Measurements from ENCODE around the gene PLGRKT.

Gene PLGRKT

DNA sequence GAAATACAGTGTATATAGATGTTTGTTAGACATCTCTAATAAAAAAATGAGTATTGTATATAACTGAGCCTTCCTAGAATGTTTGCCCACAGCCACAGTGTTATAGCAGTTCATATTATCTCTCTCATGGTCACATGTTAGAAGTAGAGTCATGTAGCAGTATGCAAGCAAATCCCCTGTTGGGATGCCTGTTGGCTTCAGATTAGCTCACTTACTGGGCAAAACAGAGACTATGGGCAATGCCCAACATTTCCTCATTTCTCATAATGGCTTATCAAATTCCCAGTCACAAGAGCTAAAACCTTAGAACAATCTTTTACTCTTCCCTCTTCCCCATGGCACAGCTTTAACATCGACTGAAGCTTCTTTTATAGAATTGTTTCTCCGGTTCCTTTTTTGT is 45.6 kb upstream of the PLGRKT start:
- H3K27me3 ChIP-seq (ENCODE audit: insufficient read depth, low read length, poor library complexity, severe bottlenecking): no peaks in the 10 kb centered on the region
- H3K79me2 ChIP-seq (ENCODE audit: insufficient read depth, low read length): no peaks in the 10 kb centered on the region
- no peak overlapping the region for H3K4me3 ChIP-seq (ENCODE audit: low read length, poor library complexity, severe bottlenecking)
- H3K9me2 ChIP-seq (replicated peaks; ENCODE audit: low read depth, low read length): no peaks in the 10 kb centered on the region
- H3K4me1 ChIP-seq (ENCODE audit: insufficient read depth, low read length, poor library complexity, severe bottlenecking): no peaks in the 10 kb centered on the region
- H2AFZ ChIP-seq (ENCODE audit: low read length): no peak overlapping the region
- H3K36me3 ChIP-seq (ENCODE audit: insufficient read depth, low read length): no peaks in the 10 kb centered on the region
- H4K20me1 ChIP-seq (ENCODE audit: insufficient read depth, low read length, poor library complexity, severe bottlenecking): no peaks in the 10 kb centered on the region
- TF ChIP-seq CTCF (conservative IDR thresholded peaks at IDR 0.05; ENCODE audit: low read length) (no peak), EZH2phosphoT487 (IDR thresholded peaks at IDR 0.05; ENCODE audit: borderline replicate concordance) (no peak)
- H3K4me2 ChIP-seq (ENCODE audit: low read depth, low read length, poor library complexity, severe bottlenecking): no peak overlapping the region
- H3K9ac ChIP-seq (ENCODE audit: low read depth, low read length, poor library complexity, severe bottlenecking): no peak overlapping the region
- H3K9me3 ChIP-seq (ENCODE audit: insufficient read depth, low read depth, low read length): no peaks in the 10 kb centered on the region
- H3F3A ChIP-seq (ENCODE audit: low read depth): no peaks in the 10 kb centered on the region

DNA sequence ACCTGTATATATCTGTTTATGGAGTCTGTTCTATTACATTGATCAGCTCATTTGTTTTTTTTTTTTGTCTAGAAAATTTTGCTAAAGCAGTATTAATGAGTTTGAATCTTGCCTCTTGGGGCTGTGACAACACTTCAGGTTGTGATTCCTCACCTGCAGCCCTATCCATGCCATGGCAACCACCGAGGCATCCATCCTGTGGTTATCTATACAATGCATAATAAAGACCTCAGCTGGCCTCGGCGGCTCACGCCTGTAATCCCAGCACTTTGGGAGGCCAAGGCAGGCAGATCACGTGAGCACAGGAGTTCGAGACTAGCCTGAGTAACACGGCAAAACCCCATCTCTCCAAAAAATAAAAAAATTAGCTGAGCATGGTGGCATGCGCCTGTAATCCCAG is 44.5 kb upstream of the PLGRKT start:
- H3K36me3 ChIP-seq (ENCODE audit: insufficient read depth, low read length): no peaks in the 10 kb centered on the region
- no peaks in the 10 kb centered on the region for H3K9me3 ChIP-seq (ENCODE audit: insufficient read depth, low read depth, low read length)
- TF ChIP-seq EZH2phosphoT487 (IDR thresholded peaks at IDR 0.05; ENCODE audit: borderline replicate concordance) (no peak), CTCF (conservative IDR thresholded peaks at IDR 0.05; ENCODE audit: low read length) (no peak)
- H3K27me3 ChIP-seq (ENCODE audit: insufficient read depth, low read length, poor library complexity, severe bottlenecking): no peaks in the 10 kb centered on the region
- H3K4me3 ChIP-seq (ENCODE audit: low read length, poor library complexity, severe bottlenecking): no peak overlapping the region
- H3K79me2 ChIP-seq (ENCODE audit: insufficient read depth, low read length): no peaks in the 10 kb centered on the region
- no peak overlapping the region for H3K4me2 ChIP-seq (ENCODE audit: low read depth, low read length, poor library complexity, severe bottlenecking)
- no peaks in the 10 kb centered on the region for H3F3A ChIP-seq (ENCODE audit: low read depth)
- no peaks in the 10 kb centered on the region for H3K4me1 ChIP-seq (ENCODE audit: insufficient read depth, low read length, poor library complexity, severe bottlenecking)
- no peaks in the 10 kb centered on the region for H4K20me1 ChIP-seq (ENCODE audit: insufficient read depth, low read length, poor library complexity, severe bottlenecking)
- no peak overlapping the region for H2AFZ ChIP-seq (ENCODE audit: low read length)
- no peaks in the 10 kb centered on the region for H3K9me2 ChIP-seq (replicated peaks; ENCODE audit: low read depth, low read length)
- H3K9ac ChIP-seq (ENCODE audit: low read depth, low read length, poor library complexity, severe bottlenecking): no peak overlapping the region

DNA sequence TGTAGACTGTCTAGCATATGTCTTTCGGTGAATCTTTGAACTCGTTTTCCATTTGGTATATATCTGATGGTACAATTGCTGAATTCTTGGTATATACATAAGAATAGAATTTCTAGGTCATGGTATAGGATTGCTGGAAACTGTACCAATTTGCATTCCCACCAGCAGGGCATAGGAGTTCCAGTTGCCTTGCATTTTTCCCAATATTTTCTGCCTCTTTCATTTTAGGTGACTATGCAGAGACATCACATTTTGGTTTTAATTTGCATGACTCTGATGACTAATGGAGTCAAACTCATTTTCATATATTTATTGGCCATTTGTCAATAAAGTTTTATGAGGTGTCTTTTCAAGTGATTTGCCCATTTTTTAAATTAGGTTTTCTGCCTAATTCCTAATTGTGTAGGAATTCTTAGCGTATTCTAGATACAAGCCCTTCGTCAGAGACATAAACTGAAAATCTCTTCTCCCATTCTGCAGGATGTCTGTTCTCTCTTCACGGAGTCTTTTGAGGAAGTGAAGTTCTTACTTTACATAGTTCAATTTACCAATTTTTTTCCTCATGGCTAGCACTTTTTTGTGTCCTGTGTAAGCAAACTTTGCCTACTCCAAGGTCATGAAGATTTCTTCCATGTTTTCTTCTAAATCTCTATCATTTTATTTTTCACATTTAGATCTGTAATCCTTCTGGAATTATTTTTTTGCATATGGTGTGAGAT is 43.8 kb upstream of the PLGRKT start:
- Histone ChIP-seq H4K20me1 (ENCODE audit: insufficient read depth, low read length, poor library complexity, severe bottlenecking) (no peaks in the 10 kb centered on the region), H3K79me2 (ENCODE audit: insufficient read depth, low read length) (no peaks in the 10 kb centered on the region), H2AFZ (ENCODE audit: low read length) (no peak overlapping the region), H3K9me3 (ENCODE audit: insufficient read depth, low read depth, low read length) (no peaks in the 10 kb centered on the region), H3K9me2 (replicated peaks; ENCODE audit: low read depth, low read length) (no peaks in the 10 kb centered on the region), H3K4me2 (ENCODE audit: low read depth, low read length, poor library complexity, severe bottlenecking) (no peak overlapping the region), H3K4me3 (ENCODE audit: low read length, poor library complexity, severe bottlenecking) (no peak overlapping the region), H3K9ac (ENCODE audit: low read depth, low read length, poor library complexity, severe bottlenecking) (no peak overlapping the region), H3K4me1 (ENCODE audit: insufficient read depth, low read length, poor library complexity, severe bottlenecking) (no peaks in the 10 kb centered on the region), H3F3A (ENCODE audit: low read depth) (no peaks in the 10 kb centered on the region), H3K27me3 (ENCODE audit: insufficient read depth, low read length, poor library complexity, severe bottlenecking) (no peaks in the 10 kb centered on the region), H3K36me3 (ENCODE audit: insufficient read depth, low read length) (no peaks in the 10 kb centered on the region)
- TF ChIP-seq EZH2phosphoT487 (IDR thresholded peaks at IDR 0.05; ENCODE audit: borderline replicate concordance): no peak
- no peak for TF ChIP-seq CTCF (conservative IDR thresholded peaks at IDR 0.05; ENCODE audit: low read length)
